A549 treated with RU486 at 1 μM for 4 hours (cell line): ENCODE measurements around the gene NRAP. TPM values are rescaled to one million over a fixed set of nuclear protein-coding genes. Genes with fewer than 3 reads are reported as not detected.

Experiments
- total RNA-seq: library from RNA; stranded (reverse); fragments of 200-300 nt; extraction: Qiagen RNA extraction; gene quantifications from 5 replicates; pipeline ENCODE4 v1.2.3, GENCODE V29; 2022; ENCODE audit warnings: low read depth

The NRAP gene, protein sequence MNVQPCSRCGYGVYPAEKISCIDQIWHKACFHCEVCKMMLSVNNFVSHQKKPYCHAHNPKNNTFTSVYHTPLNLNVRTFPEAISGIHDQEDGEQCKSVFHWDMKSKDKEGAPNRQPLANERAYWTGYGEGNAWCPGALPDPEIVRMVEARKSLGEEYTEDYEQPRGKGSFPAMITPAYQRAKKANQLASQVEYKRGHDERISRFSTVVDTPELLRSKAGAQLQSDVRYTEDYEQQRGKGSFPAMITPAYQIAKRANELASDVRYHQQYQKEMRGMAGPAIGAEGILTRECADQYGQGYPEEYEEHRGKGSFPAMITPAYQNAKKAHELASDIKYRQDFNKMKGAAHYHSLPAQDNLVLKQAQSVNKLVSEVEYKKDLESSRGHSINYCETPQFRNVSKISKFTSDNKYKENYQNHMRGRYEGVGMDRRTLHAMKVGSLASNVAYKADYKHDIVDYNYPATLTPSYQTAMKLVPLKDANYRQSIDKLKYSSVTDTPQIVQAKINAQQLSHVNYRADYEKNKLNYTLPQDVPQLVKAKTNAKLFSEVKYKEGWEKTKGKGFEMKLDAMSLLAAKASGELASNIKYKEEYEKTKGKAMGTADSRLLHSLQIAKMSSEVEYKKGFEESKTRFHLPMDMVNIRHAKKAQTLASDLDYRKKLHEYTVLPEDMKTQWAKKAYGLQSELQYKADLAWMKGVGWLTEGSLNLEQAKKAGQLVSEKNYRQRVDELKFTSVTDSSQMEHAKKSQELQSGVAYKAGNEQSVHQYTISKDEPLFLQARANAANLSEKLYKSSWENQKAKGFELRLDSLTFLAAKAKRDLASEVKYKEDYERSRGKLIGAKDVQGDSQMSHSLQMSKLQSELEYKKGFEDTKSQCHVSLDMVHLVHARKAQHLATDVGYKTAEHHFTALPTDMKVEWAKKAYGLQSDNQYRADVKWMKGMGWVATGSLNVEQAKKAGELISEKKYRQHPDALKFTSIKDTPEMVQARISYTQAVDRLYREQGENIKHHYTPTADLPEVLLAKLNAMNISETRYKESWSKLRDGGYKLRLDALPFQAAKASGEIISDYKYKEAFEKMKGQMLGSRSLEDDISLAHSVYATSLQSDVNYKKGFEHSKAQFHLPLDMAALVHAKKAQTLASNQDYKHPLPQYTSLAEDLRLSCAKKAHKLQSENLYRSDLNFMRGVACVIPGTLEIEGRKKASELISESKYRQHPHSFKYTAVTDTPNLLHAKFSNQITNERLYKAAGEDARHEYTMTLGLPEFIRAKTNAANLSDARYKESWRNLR (N-terminal part only)
- not detected in 5 replicates for total RNA-seq

GRCh38 chr10:113663908-113664307, at the start of gene NRAP:
NRAP (minus strand) TSS chr10:113664041; CDS start chr10:113663882, 159 bp downstream.

DNA sequence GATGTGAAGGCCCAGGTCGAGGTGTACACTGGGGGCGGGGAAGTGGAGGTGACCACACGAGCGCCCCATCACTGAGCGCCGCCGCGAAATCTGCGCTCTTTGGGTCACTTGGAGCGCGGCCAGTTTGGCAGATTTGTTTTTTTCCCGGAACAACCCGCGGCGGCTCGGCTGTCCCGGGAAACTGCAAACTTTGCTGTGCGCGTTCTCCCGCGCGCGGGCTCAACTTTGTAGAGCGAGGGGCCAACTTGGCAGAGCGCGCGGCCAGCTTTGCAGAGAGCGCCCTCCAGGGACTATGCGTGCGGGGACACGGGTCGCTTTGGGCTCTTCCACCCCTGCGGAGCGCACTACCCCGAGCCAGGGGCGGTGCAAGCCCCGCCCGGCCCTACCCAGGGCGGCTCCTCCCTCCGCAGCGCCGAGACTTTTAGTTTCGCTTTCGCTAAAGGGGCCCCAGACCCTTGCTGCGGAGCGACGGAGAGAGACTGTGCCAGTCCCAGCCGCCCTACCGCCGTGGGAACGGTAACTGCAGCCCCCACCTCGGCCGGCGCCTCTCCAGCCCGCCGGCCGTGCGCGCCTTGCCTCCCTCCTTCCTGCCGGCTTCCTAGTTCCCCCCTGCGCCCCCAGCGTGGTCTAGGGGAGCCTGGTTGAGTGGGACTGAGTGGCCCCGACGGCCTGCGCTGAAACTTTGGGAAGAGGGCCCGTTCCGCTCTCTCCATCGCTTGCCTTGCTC, 15.8 kb upstream of the NRAP start, which contains the start of gene CASP7:
Gene CASP7, plus strand, starts transcription at position 450 of the 727 bp plus-strand sequence. CDS start 17,582 bp downstream, outside the sequence.

GRCh38 chr10:113552701-113553100, 111.1 kb downstream of the NRAP start, which contains the start of gene HABP2:
HABP2 (plus strand) TSS chr10:113553053; CDS start chr10:113553122, 69 bp downstream.

Other genes starting within 250 kb of the NRAP start
- gene HABP2, start 111.0 kb downstream of the NRAP start, total RNA-seq: 0.05 to 0.21 TPM (median 0.09 TPM) in 5 replicates
- gene CASP7, start 15.9 kb upstream of the NRAP start, total RNA-seq: 35.0 to 42.5 TPM (median 36.9 TPM) in 5 replicates
- 0.03 to 0.14 TPM (median 0.07 TPM) in 3 of 5 replicates, not detected in the others for gene PLEKHS1, start 87.6 kb upstream of the NRAP start, total RNA-seq
- gene DCLRE1A, start 190.0 kb upstream of the NRAP start, total RNA-seq: 6.5 to 11.1 TPM (median 9.4 TPM) in 5 replicates
- 5.0 to 7.4 TPM (median 6.3 TPM) in 5 replicates for gene NHLRC2, start 190.6 kb upstream of the NRAP start, total RNA-seq